HG03565 (cell line): ENCODE measurements around the gene LTA.
A peak's percentile ranks its signal among the peaks of the same experiment; 100 is the strongest.
"Not testable (repeated sequence)": the region's sequence is repeated elsewhere in the genome, so short reads cannot be mapped to it uniquely, and the experiment has no call there.

ENCODE experiments used
- ATAC-seq: cut with Tn5 transposase; IDR thresholded peaks from one replicate; pipeline ENCODE4 v1.9.1; 2021; ENCODE audit warnings: mild to moderate bottlenecking, moderate library complexity; ENCODE audit not compliant: unreplicated experiment

Gene LTA

GRCh38 chr6:31586008-31586407 is 13.9 kb downstream of the LTA start, which contains the start of gene LST1:
LST1 (plus strand) TSS chr6:31586277; CDS start chr6:31587300, 1,023 bp downstream.
- ATAC-seq = no peak

- ATAC-seq = no peak
Measured at GRCh38 chr6:31586599-31587281, 14.7 kb downstream of the LTA start.

GRCh38 chr6:31587791-31588777 is 16.0 kb downstream of the LTA start:
- ATAC-seq = no peak

- no peak for ATAC-seq
Measured at GRCh38 chr6:31588871-31589650, 17.0 kb downstream of the LTA start.

GRCh38 chr6:31590691-31591090 is 18.6 kb downstream of the LTA start:
- not testable (repeated sequence) for ATAC-seq

GRCh38 chr6:31592396-31592771 is 20.3 kb downstream of the LTA start:
- no peak for ATAC-seq

GRCh38 chr6:31597006-31597405 is 24.9 kb downstream of the LTA start:
- no peak for ATAC-seq

- no peak for ATAC-seq
Measured at GRCh38 chr6:31607317-31607716, 35.2 kb downstream of the LTA start.

GRCh38 chr6:31609519-31610406 is 37.7 kb downstream of the LTA start:
- no peak for ATAC-seq

- no peak for ATAC-seq
Measured at GRCh38 chr6:31610968-31611367, 38.9 kb downstream of the LTA start.

GRCh38 chr6:31614075-31614619 is 42.1 kb downstream of the LTA start:
- ATAC-seq = no peak

- no peak for ATAC-seq
Measured at GRCh38 chr6:31614684-31615578, 42.8 kb downstream of the LTA start, which contains the start of gene AIF1. AIF1 (plus strand) TSS chr6:31615234; CDS start chr6:31615330, 96 bp downstream.

GRCh38 chr6:31615748-31616147 is 43.7 kb downstream of the LTA start:
- ATAC-seq = no peak

- no peak for ATAC-seq
Measured at GRCh38 chr6:31617010-31617409, 44.9 kb downstream of the LTA start.

GRCh38 chr6:31619805-31620585 is 47.9 kb downstream of the LTA start:
- peak; percentile 76 for ATAC-seq

GRCh38 chr6:31620586-31621319 is 48.7 kb downstream of the LTA start, which contains the start of gene PRRC2A:
PRRC2A (plus strand) TSS chr6:31620715; CDS start chr6:31622790, 2,075 bp downstream.
- ATAC-seq = peak; percentile 14

- ATAC-seq = no peak
Measured at GRCh38 chr6:31621320-31621939, 49.3 kb downstream of the LTA start.
